K562 (cell line): Measurements from ENCODE around the gene PRRC2B. TPM values are rescaled to one million over a fixed set of nuclear protein-coding genes. Genes with fewer than 3 reads are reported as not detected.

Experiments used
- ATAC-seq: fragments of 200-7000 bp; cut with Tn5 transposase; 3 replicates; pipeline ENCODE4 v1.9.1; 2020; ENCODE audit warnings: moderate library complexity
- BruUV-seq: library from RNA; stranded (reverse); fragments of 400-500 nt; replicated peaks from 2 replicates; lab custom pipeline; 2021; lab: Mats Ljungman, UMichigan
- CTCF ChIA-PET: fragments of 300-600 bp; formaldehyde crosslinking; extraction: SDS; loops from one replicate; lab custom pipeline; 2021; ENCODE audit warnings: low intra/inter-chr PET ratio; lab: Yijun Ruan, JAX
- POLR2A ChIA-PET: fragments of 300-600, 350-650 bp; sonication (Branson Sonifier 250); formaldehyde crosslinking; extraction: SDS; loops from one replicate; lab custom pipeline; 2021; ENCODE audit warnings: antibody characterized with exemption, inconsistent platforms; lab: Yijun Ruan, JAX
- DNase-seq, 4 experiments: peaks; one replicate each; pipeline versions ENCODE4 v3.0.0 to v3.0.0-alpha.2; 2011 to 2018; ENCODE audit warnings: low spot score in 3 of 4, mixed read lengths in 3 of 4; ENCODE audit errors: extremely low read depth in 1 of 4
- FAIRE-seq: peaks from 2 replicates; lab custom pipeline; 2011; peaks lifted over from hg19 to GRCh38; lab: Jason Lieb, UNC
- H2AFZ ChIP-seq: 2 replicates; pipeline ENCODE4 v1.6.0; 2011; ENCODE audit warnings: low read depth, low read length, control low read depth, inconsistent platforms
- H3K27ac ChIP-seq: fragments of 200-600 bp; 3 replicates; pipeline ENCODE4 v1.8.0; 2011; ENCODE audit warnings: low read depth, mild to moderate bottlenecking, control low read depth, inconsistent platforms, low read length, moderate library complexity, mixed read lengths; ENCODE audit errors: extremely low read depth
- H3K27me3 ChIP-seq, 2 experiments: fragments of 300-600 bp in 1 of 2; 2 replicates in 1 of 2; 3 replicates in 1 of 2; pipeline versions ENCODE4 v1.6.0 to v1.8.0; 2011; ENCODE audit warnings: inconsistent platforms in 2 of 2, low read length in 2 of 2, mild to moderate bottlenecking in 1 of 2, mixed read lengths in 1 of 2, moderate library complexity in 1 of 2; ENCODE audit not compliant: control insufficient read depth in 2 of 2, insufficient read depth in 2 of 2
- H3K36me3 ChIP-seq: fragments of 300-600 bp; 3 replicates; pipeline ENCODE4 v1.8.0; 2011; ENCODE audit warnings: mild to moderate bottlenecking, low read length, inconsistent platforms; ENCODE audit not compliant: control insufficient read depth, insufficient read depth
- H3K4me1 ChIP-seq, 2 experiments: fragments of 200-600 bp in 1 of 2; replicated peaks in 1 of 2; 2 replicates in 1 of 2; 3 replicates in 1 of 2; pipeline versions ENCODE4 v1.5.1 to v1.8.0; 2011; ENCODE audit warnings: inconsistent platforms in 2 of 2, low read length in 2 of 2, mild to moderate bottlenecking in 1 of 2, mixed read lengths in 1 of 2, moderate library complexity in 1 of 2; ENCODE audit not compliant: control insufficient read depth in 2 of 2, insufficient read depth in 2 of 2
- H3K4me2 ChIP-seq: 2 replicates; pipeline ENCODE4 v1.6.1; 2011; ENCODE audit warnings: low read length, control low read depth, inconsistent platforms, mixed read lengths; ENCODE audit not compliant: insufficient read depth
- H3K4me3 ChIP-seq: fragments of 200-600 bp; sonication (generic), shearing (Covaris generic); 2 replicates; pipeline ENCODE4 v1.5.1; 2016; ENCODE audit warnings: control low read depth, inconsistent platforms
- H3K79me2 ChIP-seq: fragments of 200-600 bp; 3 replicates; pipeline ENCODE4 v1.8.0; 2011; ENCODE audit warnings: low read length, inconsistent platforms; ENCODE audit not compliant: control insufficient read depth, insufficient read depth
- H3K9ac ChIP-seq, 2 experiments: 2 replicates each; pipeline versions ENCODE4 v1.6.0 to v1.6.1; 2011; ENCODE audit warnings: low read depth in 2 of 2, low read length in 2 of 2, control low read depth in 1 of 2, inconsistent platforms in 1 of 2, mild to moderate bottlenecking in 1 of 2, mixed read lengths in 1 of 2; ENCODE audit not compliant: insufficient read depth in 1 of 2
- H3K9me1 ChIP-seq: one replicate; pipeline ENCODE4 v1.6.0; 2011; ENCODE audit warnings: inconsistent platforms, mild to moderate bottlenecking, low read length, moderate library complexity; ENCODE audit not compliant: control insufficient read depth, insufficient read depth
- H3K9me3 ChIP-seq: replicated peaks from 2 replicates; pipeline ENCODE4 v1.5.1; 2011; ENCODE audit warnings: low read depth, low read length, inconsistent platforms; ENCODE audit not compliant: control insufficient read depth, insufficient read depth
- H4K20me1 ChIP-seq: replicated peaks from 2 replicates; pipeline ENCODE4 v1.6.1; 2011; ENCODE audit warnings: low read length, inconsistent platforms, mixed read lengths; ENCODE audit not compliant: control insufficient read depth, insufficient read depth
- ERF ChIP-seq: fragments of 450-650 bp; formaldehyde crosslinking; IDR thresholded peaks from 2 replicates; pipeline ENCODE4 v1.4.0; 2020; ENCODE audit warnings: mild to moderate bottlenecking, mixed read lengths
- HDAC1 ChIP-seq, 2 experiments: fragments of 450-650 bp; IDR thresholded peaks; 2 replicates each; pipeline ENCODE4 v1.6.1; 2016 to 2017; ENCODE audit warnings: inconsistent platforms in 1 of 2, mild to moderate bottlenecking in 1 of 2, moderate library complexity in 1 of 2
- HOXB6 ChIP-seq: fragments of 250-450 bp; sonication (Bioruptor Pico); IDR thresholded peaks from 2 replicates; pipeline ENCODE4 v1.5.1; 2022; ENCODE audit warnings: mild to moderate bottlenecking, borderline replicate concordance
- IRF2 ChIP-seq: sonication (generic); formaldehyde crosslinking; IDR thresholded peaks from 2 replicates; pipeline ENCODE4 v1.8.1; 2022; ENCODE audit warnings: mild to moderate bottlenecking, missing genetic modification reagents
- MCM3 ChIP-seq: fragments of 450-650 bp; IDR thresholded peaks from 2 replicates; pipeline ENCODE4 v1.6.1; 2016
- PHB2 ChIP-seq: fragments of 450-650 bp; IDR thresholded peaks from 2 replicates; pipeline ENCODE4 v1.6.1; 2017; ENCODE audit warnings: low read depth
- SMAD2 ChIP-seq: fragments of 150-350 bp; IDR thresholded peaks from 2 replicates; pipeline ENCODE4 v1.6.1; 2014; ENCODE audit warnings: low read depth, mild to moderate bottlenecking, low read length
- TOE1 ChIP-seq, 2 experiments: fragments of 450-650 bp in 1 of 2; sonication (generic) in 1 of 2; formaldehyde crosslinking in 1 of 2; IDR thresholded peaks; 2 replicates each; pipeline versions ENCODE4 v1.7.1 to v1.8.0; 2016 to 2022; ENCODE audit warnings: borderline replicate concordance in 2 of 2, mild to moderate bottlenecking in 2 of 2, antibody characterized with exemption in 1 of 2, inconsistent platforms in 1 of 2, low read depth in 1 of 2, missing genetic modification reagents in 1 of 2, moderate library complexity in 1 of 2
- XRCC5 ChIP-seq: fragments of 200-400 bp; formaldehyde crosslinking; IDR thresholded peaks from 2 replicates; pipeline ENCODE4 v1.6.1; 2017; ENCODE audit warnings: low read depth, mild to moderate bottlenecking, low read length
- ZKSCAN8 ChIP-seq: fragments of 200-800 bp; sonication (Bioruptor generic); IDR thresholded peaks from 2 replicates; pipeline ENCODE4 v1.6.1; 2016; ENCODE audit warnings: missing genetic modification characterization, missing compliant biosample characterization
- ZNF239 ChIP-seq: fragments of 250-450 bp; sonication (Bioruptor Pico); IDR thresholded peaks from 2 replicates; pipeline ENCODE4 v1.4.0; 2020; ENCODE audit warnings: mild to moderate bottlenecking
- ZNF3 ChIP-seq: fragments of 250-450 bp; sonication (Bioruptor Pico); IDR thresholded peaks from 2 replicates; pipeline ENCODE4 v1.5.0; 2021; ENCODE audit warnings: mild to moderate bottlenecking, moderate library complexity
- ZNF668 ChIP-seq: fragments of 250-450 bp; sonication (Bioruptor Pico); IDR thresholded peaks from 2 replicates; pipeline ENCODE4 v1.8.0; 2022; ENCODE audit warnings: mild to moderate bottlenecking, inconsistent platforms
- WGBS: fragments of 100-300 bp; shearing (Covaris generic); methylation state at CpG from one replicate; pipeline ENCODE4 v1.1.6; 2016; ENCODE audit warnings: low coverage, mixed read lengths; ENCODE audit not compliant: insufficient coverage; ENCODE audit errors: missing lambda C conversion rate; 5-methylcytosine and 5-hydroxymethylcytosine counted together
- in situ Hi-C: fragments of 300-500 bp; cut with MboI; formaldehyde crosslinking; loops from 4 replicates; pipeline ENCODE4 v1.15.0; 2018; ENCODE audit warnings: inconsistent platforms, mixed read lengths
- intact Hi-C: fragments of 100-400 bp; cut with micrococcal nuclease; formaldehyde crosslinking; loops from 2 replicates; pipeline ENCODE4 v1.14.2; 2022
- polyA plus RNA-seq, 8 experiments: library from polyadenylated mRNA; depleted of rRNA in 4 of 8; stranded (reverse) in 5 of 8; unstranded in 3 of 8; fragments of >200 nt; fragmentation: Nextera tagmentation in 2 of 8; fragmentation: Illumina TruSeq in 1 of 8; extraction: Ambion mirVana in 2 of 8; extraction: Trizol in 1 of 8; gene quantifications; 2 replicates each; pipeline versions ENCODE4 v1.2.1 to v1.2.3, GENCODE V29; 2011 to 2014; ENCODE audit warnings: inconsistent platforms in 1 of 8, missing spikeins in 1 of 8
- total RNA-seq, 7 experiments: library from RNA; depleted of rRNA in 6 of 7; stranded (reverse); fragments of >200 nt in 6 of 7; fragmentation: Illumina TruSeq in 2 of 7; extraction: Trizol in 2 of 7; gene quantifications; 2 replicates each; pipeline versions ENCODE4 v1.2.1 to v1.2.3, GENCODE V29; 2011 to 2021; ENCODE audit warnings: low replicate concordance in 1 of 7
- TF ChIP-seq, protein P1 (sequence below): sonication (generic); formaldehyde crosslinking; IDR thresholded peaks from 2 replicates; pipeline ENCODE4 v1.8.1; 2023; ENCODE audit warnings: mild to moderate bottlenecking, missing genetic modification reagents
- TF ChIP-seq, protein P2 (sequence below): fragments of 250-450 bp; sonication (Bioruptor Pico); IDR thresholded peaks from 2 replicates; pipeline ENCODE4 v1.8.0; 2021; ENCODE audit warnings: borderline replicate concordance, mild to moderate bottlenecking, moderate library complexity; ENCODE audit not compliant: poor library complexity, severe bottlenecking
- TF ChIP-seq, protein P3 (sequence below): fragments of 250-450 bp; sonication (Bioruptor Pico); IDR thresholded peaks from 2 replicates; pipeline ENCODE4 v1.4.0; 2020; ENCODE audit warnings: mild to moderate bottlenecking, moderate library complexity, borderline replicate concordance

Gene PRRC2B
- total and polyA plus RNA-seq, 9 of the 15 experiments (the other 6 are each of a cell fraction or from before 2014, with no cell fraction given) = 0.34 to 125 (median 30.9) TPM

DNA sequence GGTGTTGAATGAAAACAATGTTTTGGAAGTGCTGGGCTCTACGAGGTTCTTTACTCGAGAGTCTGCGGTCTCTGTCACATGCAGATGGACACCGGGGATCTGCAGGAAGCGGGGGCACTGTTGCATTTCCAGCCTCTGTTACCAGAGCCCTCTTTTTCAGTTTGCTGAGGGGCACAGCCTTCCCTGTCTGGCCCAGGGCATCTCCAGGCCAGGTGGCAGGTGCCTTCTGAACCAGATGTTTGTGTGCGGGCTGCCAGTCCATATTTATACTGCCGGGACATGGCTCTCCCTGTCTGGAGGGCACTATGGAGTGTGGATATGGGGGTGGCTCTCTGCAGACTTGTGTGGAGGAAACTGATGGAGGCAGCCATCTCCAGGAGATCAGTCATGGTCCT, 90.2 kb downstream of the PRRC2B start:
- no peaks in the 10 kb centered on the region for H3K4me1 ChIP-seq
- in situ Hi-C loops (no loop called here), intact Hi-C loops (no loop called here)
- H3K27me3 ChIP-seq = no peaks in the 10 kb centered on the region
- BruUV-seq = no TSS peak
- H2AFZ ChIP-seq = no peak overlapping the region
- ChIA-PET CTCF (no interaction called here), POLR2A (interaction anchor here (0.6 to 1.2 kb wide), 2 partner anchors 108 to 110 kb away, joined by 3 read pairs; no protein-coding TSS in a partner anchor)
- no peak overlapping the region for H3K4me2 ChIP-seq
- peaks cover 4% of the 10 kb centered on the region for H3K9me1 ChIP-seq
- H3K36me3 ChIP-seq = peaks cover 96% of the 10 kb centered on the region
- no peaks in the 10 kb centered on the region for H3K79me2 ChIP-seq
- WGBS = 96% methylated on average over 7 of the region's 7 CpGs
- H3K9ac ChIP-seq = no peak overlapping the region
- H3K4me3 ChIP-seq = no peak overlapping the region
- FAIRE-seq (no peak), DNase-seq (no peak), ATAC-seq (no peak)
- peaks cover 8% of the 10 kb centered on the region for H4K20me1 ChIP-seq
- no peak for TF ChIP-seq ZNF668
- TF ChIP-seq TOE1 (IDR thresholded peaks at IDR 0.05; ENCODE audit: borderline replicate concordance) = no peak
- no peak for TF ChIP-seq TOE1 (CRISPR knock-in tag; IDR thresholded peaks at IDR 0.05; ENCODE audit: borderline replicate concordance, low read depth)
- TF ChIP-seq, protein P1, sequence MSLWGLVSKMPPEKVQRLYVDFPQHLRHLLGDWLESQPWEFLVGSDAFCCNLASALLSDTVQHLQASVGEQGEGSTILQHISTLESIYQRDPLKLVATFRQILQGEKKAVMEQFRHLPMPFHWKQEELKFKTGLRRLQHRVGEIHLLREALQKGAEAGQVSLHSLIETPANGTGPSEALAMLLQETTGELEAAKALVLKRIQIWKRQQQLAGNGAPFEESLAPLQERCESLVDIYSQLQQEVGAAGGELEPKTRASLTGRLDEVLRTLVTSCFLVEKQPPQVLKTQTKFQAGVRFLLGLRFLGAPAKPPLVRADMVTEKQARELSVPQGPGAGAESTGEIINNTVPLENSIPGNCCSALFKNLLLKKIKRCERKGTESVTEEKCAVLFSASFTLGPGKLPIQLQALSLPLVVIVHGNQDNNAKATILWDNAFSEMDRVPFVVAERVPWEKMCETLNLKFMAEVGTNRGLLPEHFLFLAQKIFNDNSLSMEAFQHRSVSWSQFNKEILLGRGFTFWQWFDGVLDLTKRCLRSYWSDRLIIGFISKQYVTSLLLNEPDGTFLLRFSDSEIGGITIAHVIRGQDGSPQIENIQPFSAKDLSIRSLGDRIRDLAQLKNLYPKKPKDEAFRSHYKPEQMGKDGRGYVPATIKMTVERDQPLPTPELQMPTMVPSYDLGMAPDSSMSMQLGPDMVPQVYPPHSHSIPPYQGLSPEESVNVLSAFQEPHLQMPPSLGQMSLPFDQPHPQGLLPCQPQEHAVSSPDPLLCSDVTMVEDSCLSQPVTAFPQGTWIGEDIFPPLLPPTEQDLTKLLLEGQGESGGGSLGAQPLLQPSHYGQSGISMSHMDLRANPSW (CRISPR knock-in tag) = no peak
- no peak for TF ChIP-seq HOXB6 (CRISPR knock-in tag)
- no peak for TF ChIP-seq ERF
- TF ChIP-seq, protein P2, sequence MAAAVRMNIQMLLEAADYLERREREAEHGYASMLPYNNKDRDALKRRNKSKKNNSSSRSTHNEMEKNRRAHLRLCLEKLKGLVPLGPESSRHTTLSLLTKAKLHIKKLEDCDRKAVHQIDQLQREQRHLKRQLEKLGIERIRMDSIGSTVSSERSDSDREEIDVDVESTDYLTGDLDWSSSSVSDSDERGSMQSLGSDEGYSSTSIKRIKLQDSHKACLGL = no peak
- TF ChIP-seq ZNF3 (CRISPR knock-in tag) = no peak
- no peak for TF ChIP-seq PHB2
- no peak for TF ChIP-seq ZKSCAN8 (CRISPR knock-in tag)
- no peak for TF ChIP-seq IRF2
- TF ChIP-seq XRCC5 = no peak
- TF ChIP-seq, protein P3, sequence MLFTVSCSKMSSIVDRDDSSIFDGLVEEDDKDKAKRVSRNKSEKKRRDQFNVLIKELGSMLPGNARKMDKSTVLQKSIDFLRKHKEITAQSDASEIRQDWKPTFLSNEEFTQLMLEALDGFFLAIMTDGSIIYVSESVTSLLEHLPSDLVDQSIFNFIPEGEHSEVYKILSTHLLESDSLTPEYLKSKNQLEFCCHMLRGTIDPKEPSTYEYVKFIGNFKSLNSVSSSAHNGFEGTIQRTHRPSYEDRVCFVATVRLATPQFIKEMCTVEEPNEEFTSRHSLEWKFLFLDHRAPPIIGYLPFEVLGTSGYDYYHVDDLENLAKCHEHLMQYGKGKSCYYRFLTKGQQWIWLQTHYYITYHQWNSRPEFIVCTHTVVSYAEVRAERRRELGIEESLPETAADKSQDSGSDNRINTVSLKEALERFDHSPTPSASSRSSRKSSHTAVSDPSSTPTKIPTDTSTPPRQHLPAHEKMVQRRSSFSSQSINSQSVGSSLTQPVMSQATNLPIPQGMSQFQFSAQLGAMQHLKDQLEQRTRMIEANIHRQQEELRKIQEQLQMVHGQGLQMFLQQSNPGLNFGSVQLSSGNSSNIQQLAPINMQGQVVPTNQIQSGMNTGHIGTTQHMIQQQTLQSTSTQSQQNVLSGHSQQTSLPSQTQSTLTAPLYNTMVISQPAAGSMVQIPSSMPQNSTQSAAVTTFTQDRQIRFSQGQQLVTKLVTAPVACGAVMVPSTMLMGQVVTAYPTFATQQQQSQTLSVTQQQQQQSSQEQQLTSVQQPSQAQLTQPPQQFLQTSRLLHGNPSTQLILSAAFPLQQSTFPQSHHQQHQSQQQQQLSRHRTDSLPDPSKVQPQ (CRISPR knock-in tag) = no peak
- TF ChIP-seq ZNF239 = no peak
- no peak for TF ChIP-seq HDAC1 (IDR thresholded peaks at IDR 0.05)
- no peak for TF ChIP-seq MCM3
- TF ChIP-seq SMAD2 = no peak
- H3K9me3 ChIP-seq = no peaks in the 10 kb centered on the region
- no peak overlapping the region for H3K27ac ChIP-seq
